GM12878 (cell line): ENCODE measurements around the gene DIABLO. TPM values are rescaled to one million over a fixed set of nuclear protein-coding genes. Genes with fewer than 3 reads are reported as not detected.

Experiments used
- ATAC-seq: fragments of 200-7000 bp; cut with Tn5 transposase; 3 replicates; pipeline ENCODE4 v1.9.1; 2020; ENCODE audit warnings: mild to moderate bottlenecking, moderate library complexity
- BruUV-seq: library from RNA; stranded (reverse); fragments of 400-500 nt; replicated peaks from 2 replicates; lab custom pipeline; 2021; lab: Mats Ljungman, UMichigan
- CTCF ChIA-PET: fragments of 300-600 bp; sonication (Branson Sonifier 250); formaldehyde crosslinking; extraction: SDS; loops from one replicate; lab custom pipeline; 2021; ENCODE audit warnings: inconsistent platforms; lab: Yijun Ruan, JAX
- POLR2A ChIA-PET: fragments of 350-600 bp; formaldehyde crosslinking; extraction: SDS; loops from one replicate; lab custom pipeline; 2021; ENCODE audit warnings: inconsistent platforms; lab: Charles Lee
- RAD21 ChIA-PET: fragments of 300-600 bp; sonication (Branson Sonifier 250); formaldehyde crosslinking; loops from one replicate; lab custom pipeline; 2023; ENCODE audit warnings: antibody characterized with exemption; ENCODE audit not compliant: unreplicated experiment; lab: Charles Lee
- SMC1A ChIA-PET: fragments of 300-600 bp; sonication (Branson Sonifier 250); formaldehyde crosslinking; loops from one replicate; lab custom pipeline; 2023; ENCODE audit not compliant: unreplicated experiment, uncharacterized antibody; lab: Charles Lee
- DNase-seq: peaks from one replicate; pipeline ENCODE4 v3.0.0-alpha.2; 2011; ENCODE audit warnings: low read depth, low spot score
- FAIRE-seq: peaks from 3 replicates; lab custom pipeline; 2011; peaks lifted over from hg19 to GRCh38; lab: Jason Lieb, UNC
- H2AFZ ChIP-seq: 2 replicates; pipeline ENCODE4 v1.6.0; 2011; ENCODE audit warnings: low read depth, low read length, control low read depth; ENCODE audit not compliant: control insufficient read depth
- H3K27ac ChIP-seq: 2 replicates; pipeline ENCODE4 v1.5.1; 2011; ENCODE audit warnings: control low read depth; ENCODE audit not compliant: control insufficient read depth, insufficient read depth
- H3K27me3 ChIP-seq, 2 experiments: replicated peaks in 1 of 2; 2 replicates each; pipeline versions ENCODE4 v1.6.0 to v1.6.1; 2011; ENCODE audit warnings: low read length in 1 of 2; ENCODE audit not compliant: control insufficient read depth in 2 of 2, insufficient read depth in 2 of 2
- H3K36me3 ChIP-seq, 2 experiments: 2 replicates each; pipeline ENCODE4 v1.5.1; 2011; ENCODE audit warnings: low read length in 1 of 2; ENCODE audit not compliant: control insufficient read depth in 2 of 2, insufficient read depth in 2 of 2
- H3K4me1 ChIP-seq: 2 replicates; pipeline ENCODE4 v1.6.1; 2011; ENCODE audit warnings: mild to moderate bottlenecking, low read length, moderate library complexity, mixed read lengths; ENCODE audit not compliant: control insufficient read depth, insufficient read depth
- H3K4me2 ChIP-seq: 2 replicates; pipeline ENCODE4 v1.6.0; 2011; ENCODE audit warnings: control low read depth; ENCODE audit not compliant: control insufficient read depth, insufficient read depth
- H3K4me3 ChIP-seq: fragments of 200-600 bp; sonication (generic); 2 replicates; pipeline ENCODE4 v1.5.1; 2016
- H3K79me2 ChIP-seq: 2 replicates; pipeline ENCODE4 v1.6.0; 2011; ENCODE audit warnings: low read length; ENCODE audit not compliant: control insufficient read depth, insufficient read depth
- H3K9ac ChIP-seq: 2 replicates; pipeline ENCODE4 v1.8.0; 2011; ENCODE audit warnings: low read length, control low read depth, mixed read lengths; ENCODE audit not compliant: control insufficient read depth, insufficient read depth
- H3K9me3 ChIP-seq: replicated peaks from 3 replicates; pipeline ENCODE4 v1.5.1; 2011; ENCODE audit warnings: mild to moderate bottlenecking, low read length; ENCODE audit not compliant: control insufficient read depth, insufficient read depth
- H4K20me1 ChIP-seq: 2 replicates; pipeline ENCODE4 v1.6.0; 2011; ENCODE audit not compliant: control insufficient read depth, insufficient read depth
- BACH1 ChIP-seq: fragments of 450-650 bp; IDR thresholded peaks from 2 replicates; pipeline ENCODE4 v1.6.1; 2017; ENCODE audit warnings: mild to moderate bottlenecking, borderline replicate concordance
- BRCA1 ChIP-seq: IDR thresholded peaks from 2 replicates; pipeline ENCODE4 v1.6.1; 2011; ENCODE audit warnings: low read depth, low read length, improper control_type of control experiment
- CBX3 ChIP-seq: fragments of 200-600 bp; sonication (generic); IDR thresholded peaks from 2 replicates; pipeline ENCODE4 v1.6.1; 2016; ENCODE audit warnings: low read depth, borderline replicate concordance
- CHD1 ChIP-seq: IDR thresholded peaks from 2 replicates; pipeline ENCODE4 v1.6.1; 2012; ENCODE audit warnings: low read depth, low read length, improper control_type of control experiment
- CREB1 ChIP-seq: IDR thresholded peaks from 2 replicates; pipeline ENCODE4 v1.6.1; 2012; ENCODE audit warnings: low read depth, mild to moderate bottlenecking, inconsistent platforms
- CREM ChIP-seq: IDR thresholded peaks from 2 replicates; pipeline ENCODE4 v1.6.1; 2014; ENCODE audit warnings: antibody characterized with exemption, low read depth
- EED ChIP-seq: sonication (generic); IDR thresholded peaks from 2 replicates; pipeline ENCODE4 v1.6.1; 2016; ENCODE audit warnings: antibody characterized with exemption, low read depth
- EZH2 ChIP-seq: IDR thresholded peaks from 2 replicates; pipeline ENCODE4 v1.6.1; 2012; ENCODE audit warnings: low read depth, mild to moderate bottlenecking, control low read depth, inconsistent platforms, low read length, borderline replicate concordance; ENCODE audit not compliant: control insufficient read depth
- GABPA ChIP-seq: IDR thresholded peaks from 2 replicates; pipeline ENCODE4 v1.6.1; 2014; ENCODE audit warnings: antibody characterized with exemption, low read depth, mild to moderate bottlenecking, inconsistent platforms
- HCFC1 ChIP-seq: fragments of 150-350 bp; IDR thresholded peaks from 2 replicates; pipeline ENCODE4 v1.6.1; 2014; ENCODE audit warnings: low read length
- HDGF ChIP-seq: fragments of 450-650 bp; IDR thresholded peaks from 2 replicates; pipeline ENCODE4 v1.6.1; 2016; ENCODE audit warnings: antibody characterized with exemption
- IKZF1 ChIP-seq: fragments of 450-650 bp; conservative IDR thresholded peaks from 2 replicates; pipeline ENCODE4 v1.6.1; 2017; ENCODE audit warnings: antibody characterized with exemption, mild to moderate bottlenecking
- JUND ChIP-seq: IDR thresholded peaks from 2 replicates; pipeline ENCODE4 v1.6.1; 2012; ENCODE audit warnings: low read depth, mild to moderate bottlenecking, low read length, improper control_type of control experiment, moderate library complexity
- KLF5 ChIP-seq: fragments of 450-650 bp; IDR thresholded peaks from 2 replicates; pipeline ENCODE4 v1.6.1; 2014; ENCODE audit warnings: mild to moderate bottlenecking; ENCODE audit not compliant: partially characterized antibody
- LARP7 ChIP-seq: fragments of 450-650 bp; IDR thresholded peaks from 2 replicates; pipeline ENCODE4 v1.6.1; 2017; ENCODE audit warnings: mild to moderate bottlenecking
- NR2C2 ChIP-seq: IDR thresholded peaks from 2 replicates; pipeline ENCODE4 v1.6.1; 2011; ENCODE audit warnings: borderline replicate concordance, low read depth; ENCODE audit not compliant: control insufficient read depth, insufficient read length
- SIN3A ChIP-seq: IDR thresholded peaks from 2 replicates; pipeline ENCODE4 v1.6.1; 2012; ENCODE audit warnings: low read depth, low read length, improper control_type of control experiment
- SMAD5 ChIP-seq: IDR thresholded peaks from 2 replicates; pipeline ENCODE4 v1.6.1; 2016; ENCODE audit warnings: antibody characterized with exemption, low read depth
- SP1 ChIP-seq: IDR thresholded peaks from one replicate; pipeline ENCODE4 v1.6.1; 2011; ENCODE audit warnings: low read depth, low read length
- SUPT20H ChIP-seq: IDR thresholded peaks from 2 replicates; pipeline ENCODE4 v1.6.1; 2011; ENCODE audit warnings: low read depth, mild to moderate bottlenecking, low read length, moderate library complexity, borderline replicate concordance; ENCODE audit not compliant: control insufficient read depth
- YY1 ChIP-seq: IDR thresholded peaks from 2 replicates; pipeline ENCODE4 v1.6.1; 2011; ENCODE audit warnings: low read depth, mild to moderate bottlenecking, low read length
- ZNF24 ChIP-seq: fragments of 450-650 bp; IDR thresholded peaks from 2 replicates; pipeline ENCODE4 v1.6.1; 2017; ENCODE audit warnings: antibody characterized with exemption, mild to moderate bottlenecking
- ZNF274 ChIP-seq: IDR thresholded peaks from one replicate; pipeline ENCODE4 v1.8.0; 2011; ENCODE audit not compliant: insufficient read length, insufficient read depth
- WGBS: methylation state at CpG from one replicate; pipeline ENCODE4 v1.1.6; 2016; ENCODE audit warnings: low lambda C conversion rate; ENCODE audit not compliant: insufficient replicate concordance, insufficient coverage; ENCODE audit errors: missing lambda C conversion rate; 5-methylcytosine and 5-hydroxymethylcytosine counted together
- in situ Hi-C: fragments of 300-500 bp; cut with MboI; formaldehyde crosslinking; loops from 9 replicates; pipeline ENCODE4 v1.14.3; 2018; ENCODE audit warnings: mixed read lengths
- intact Hi-C: fragments of 100-400 bp; cut with micrococcal nuclease; formaldehyde crosslinking; loops from one replicate; pipeline ENCODE4 v1.14.2; 2022; ENCODE audit not compliant: unreplicated experiment
- polyA plus RNA-seq, 11 experiments: library from polyadenylated mRNA; depleted of rRNA in 4 of 11; unstranded in 6 of 11; stranded (reverse) in 5 of 11; fragments of >200 nt; fragmentation: Nextera tagmentation in 4 of 11; fragmentation: Illumina TruSeq in 1 of 11; extraction: Ambion mirVana in 4 of 11; extraction: Trizol in 1 of 11; gene quantifications; 1 replicate in 1 of 11; 2 replicates in 10 of 11; pipeline versions ENCODE4 v1.2.1 to v1.2.3, GENCODE V29; 2011 to 2016; ENCODE audit warnings: inconsistent platforms in 2 of 11, missing spikeins in 2 of 11, low read depth in 1 of 11
- total RNA-seq, 4 experiments: library from RNA; depleted of rRNA in 3 of 4; stranded (reverse); fragments of >200 nt in 3 of 4; fragmentation: Illumina TruSeq in 1 of 4; extraction: Trizol in 1 of 4; gene quantifications; 2 replicates each; pipeline versions ENCODE4 v1.2.1 to v1.2.3, GENCODE V29; 2013 to 2021
- TF ChIP-seq, protein P1 (sequence below): IDR thresholded peaks from 2 replicates; pipeline ENCODE4 v1.6.1; 2012; ENCODE audit warnings: mild to moderate bottlenecking, low read depth, low read length

DIABLO gene
- total and polyA plus RNA-seq, 10 of the 15 experiments (the other 5 are each of a cell fraction or from before 2014, with no cell fraction given): 18.3 to 69.9 (median 46.2) TPM

DNA sequence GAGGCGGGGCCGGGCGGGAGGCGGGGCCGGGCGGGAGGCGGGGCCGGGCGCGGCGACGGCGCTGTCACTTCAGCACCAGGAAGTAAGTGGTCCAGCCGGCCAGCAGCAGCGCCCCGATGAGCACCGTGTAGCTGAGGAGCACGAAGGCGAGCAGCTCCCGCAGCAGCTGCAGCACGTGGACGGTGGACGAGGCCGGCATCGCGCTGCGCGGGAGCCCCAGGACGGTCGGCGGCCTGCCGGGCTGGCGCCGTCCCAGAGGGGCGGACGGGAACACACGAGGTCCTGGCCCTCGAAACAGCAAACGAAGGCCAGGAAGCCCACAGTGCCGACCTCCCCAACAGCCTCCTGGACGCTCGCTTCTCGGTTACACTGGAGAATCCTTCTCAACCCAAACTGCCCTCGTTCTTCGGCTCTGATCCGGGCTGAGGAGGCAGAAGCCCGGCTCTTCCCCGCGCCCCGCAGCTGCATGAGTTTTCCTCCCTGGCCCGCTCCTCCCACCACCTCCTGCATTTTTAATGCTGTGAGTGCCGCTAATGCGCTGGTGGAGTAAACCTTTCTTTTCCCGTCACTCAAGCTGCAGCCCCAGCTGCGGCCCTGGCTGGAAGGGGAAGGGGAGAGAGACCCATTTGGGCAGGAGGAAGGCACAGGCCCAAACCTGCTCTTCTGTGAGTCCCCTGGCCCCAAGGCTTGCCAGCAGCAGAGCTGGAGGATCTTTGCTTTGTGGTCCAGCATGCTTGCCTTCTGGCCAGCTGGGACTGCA lies 694 bp upstream of the DIABLO start:
- Histone ChIP-seq H3K9ac (no peak overlapping the region), H3K27ac (no peak overlapping the region), H3K9me3 (no peaks in the 10 kb centered on the region), H3K36me3 (peaks cover 0 to 6% of the 10 kb centered on the region in 2 experiments; a peak in 3 of 4 replicates), H4K20me1 (no peaks in the 10 kb centered on the region; the same call in 1 of the 2 replicates), H3K4me2 (peak overlapping the region; percentile 96), H2AFZ (peak overlapping the region; percentile 82), H3K4me1 (peaks cover 16% of the 10 kb centered on the region), H3K4me3 (peak overlapping the region; percentile 65), H3K79me2 (peaks cover 23% of the 10 kb centered on the region), H3K27me3 (no peaks in the 10 kb centered on the region)
- no peak for DNase-seq
- no TSS peak for BruUV-seq
- SMC1A ChIA-PET: interaction anchor here (0.5 to 1.8 kb wide), 6 partner anchors 14 to 338 kb away, joined by 3 to 7 read pairs (median 4); partner anchors contain the start of genes PSMD9 and VPS33A
- POLR2A ChIA-PET: interaction anchor here (0.6 to 1.5 kb wide), 7 partner anchors 10 to 805 kb away, joined by 3 to 4 read pairs (median 4); no protein-coding TSS in a partner anchor
- RAD21 ChIA-PET: interaction anchor here (0.9 to 1.2 kb wide), 3 partner anchors 40 to 308 kb away, joined by 3 to 10 read pairs (median 3); partner anchors contain the start of gene CFAP251
- CTCF ChIA-PET: interaction anchor here (2.3 to 2.4 kb wide), 2 partner anchors 41 to 130 kb away, joined by 6 to 9 read pairs; no protein-coding TSS in a partner anchor
- peak; percentile 73 for ATAC-seq
- WGBS: 13% methylated on average over 41 of the region's 55 CpGs
- intact Hi-C loops (loop anchor here (1.0 kb wide), 1 partner anchor 40 kb away; the partner anchor contains the start of gene VPS33A), in situ Hi-C loops (no loop called here)
- FAIRE-seq: no peak
- TF ChIP-seq CBX3 (no peak), EZH2 (no peak), CREB1 (no peak), LARP7 (peak; percentile 62; the same call in 1 of the 2 replicates), CHD1 (no peak), GABPA (no peak), HDGF (no peak), EED (no peak), YY1 (no peak), CREM (no peak), ZNF274 (no peak), NR2C2 (no peak), ZNF24 (no peak), SUPT20H (no peak), HCFC1 (no peak), IKZF1 (no peak), KLF5 (no peak), JUND (no peak), BRCA1 (no peak), SP1 (no peak), SIN3A (peak; percentile 91), BACH1 (peak; percentile 46; the same call in 1 of the 2 replicates), SMAD5 (no peak)
- TF ChIP-seq, protein P1, sequence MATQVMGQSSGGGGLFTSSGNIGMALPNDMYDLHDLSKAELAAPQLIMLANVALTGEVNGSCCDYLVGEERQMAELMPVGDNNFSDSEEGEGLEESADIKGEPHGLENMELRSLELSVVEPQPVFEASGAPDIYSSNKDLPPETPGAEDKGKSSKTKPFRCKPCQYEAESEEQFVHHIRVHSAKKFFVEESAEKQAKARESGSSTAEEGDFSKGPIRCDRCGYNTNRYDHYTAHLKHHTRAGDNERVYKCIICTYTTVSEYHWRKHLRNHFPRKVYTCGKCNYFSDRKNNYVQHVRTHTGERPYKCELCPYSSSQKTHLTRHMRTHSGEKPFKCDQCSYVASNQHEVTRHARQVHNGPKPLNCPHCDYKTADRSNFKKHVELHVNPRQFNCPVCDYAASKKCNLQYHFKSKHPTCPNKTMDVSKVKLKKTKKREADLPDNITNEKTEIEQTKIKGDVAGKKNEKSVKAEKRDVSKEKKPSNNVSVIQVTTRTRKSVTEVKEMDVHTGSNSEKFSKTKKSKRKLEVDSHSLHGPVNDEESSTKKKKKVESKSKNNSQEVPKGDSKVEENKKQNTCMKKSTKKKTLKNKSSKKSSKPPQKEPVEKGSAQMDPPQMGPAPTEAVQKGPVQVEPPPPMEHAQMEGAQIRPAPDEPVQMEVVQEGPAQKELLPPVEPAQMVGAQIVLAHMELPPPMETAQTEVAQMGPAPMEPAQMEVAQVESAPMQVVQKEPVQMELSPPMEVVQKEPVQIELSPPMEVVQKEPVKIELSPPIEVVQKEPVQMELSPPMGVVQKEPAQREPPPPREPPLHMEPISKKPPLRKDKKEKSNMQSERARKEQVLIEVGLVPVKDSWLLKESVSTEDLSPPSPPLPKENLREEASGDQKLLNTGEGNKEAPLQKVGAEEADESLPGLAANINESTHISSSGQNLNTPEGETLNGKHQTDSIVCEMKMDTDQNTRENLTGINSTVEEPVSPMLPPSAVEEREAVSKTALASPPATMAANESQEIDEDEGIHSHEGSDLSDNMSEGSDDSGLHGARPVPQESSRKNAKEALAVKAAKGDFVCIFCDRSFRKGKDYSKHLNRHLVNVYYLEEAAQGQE: peak; percentile 86
